GM19438 (cell line): ENCODE data around the gene DRD1.
"Not testable (repeated sequence)": the region's sequence is repeated elsewhere in the genome, so short reads cannot be mapped to it uniquely, and the experiment has no call there.

Experiments used
- ATAC-seq: cut with Tn5 transposase; IDR thresholded peaks from one replicate; pipeline ENCODE4 v1.9.1; 2021; ENCODE audit warnings: low read depth; ENCODE audit not compliant: unreplicated experiment

The DRD1 gene

DNA sequence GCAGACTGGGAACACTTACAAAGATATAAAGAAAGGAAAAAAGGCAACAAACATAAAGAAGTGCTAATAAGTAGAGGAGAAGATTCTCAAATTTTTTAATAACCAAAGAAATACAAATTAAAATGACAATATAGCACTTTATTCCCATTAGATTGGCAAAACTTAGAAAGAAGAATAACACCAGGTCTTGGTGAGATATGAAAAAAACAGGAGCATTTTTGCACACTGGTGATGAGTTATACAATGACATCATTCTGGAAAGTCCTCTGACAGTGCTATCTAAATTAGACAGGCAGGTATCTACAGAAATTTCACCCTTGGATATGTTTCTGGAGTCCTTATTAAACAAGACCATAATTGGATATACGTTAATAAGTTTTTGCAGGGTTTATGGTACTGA is 24.9 kb upstream of the DRD1 start:
- ATAC-seq: no peak

DNA sequence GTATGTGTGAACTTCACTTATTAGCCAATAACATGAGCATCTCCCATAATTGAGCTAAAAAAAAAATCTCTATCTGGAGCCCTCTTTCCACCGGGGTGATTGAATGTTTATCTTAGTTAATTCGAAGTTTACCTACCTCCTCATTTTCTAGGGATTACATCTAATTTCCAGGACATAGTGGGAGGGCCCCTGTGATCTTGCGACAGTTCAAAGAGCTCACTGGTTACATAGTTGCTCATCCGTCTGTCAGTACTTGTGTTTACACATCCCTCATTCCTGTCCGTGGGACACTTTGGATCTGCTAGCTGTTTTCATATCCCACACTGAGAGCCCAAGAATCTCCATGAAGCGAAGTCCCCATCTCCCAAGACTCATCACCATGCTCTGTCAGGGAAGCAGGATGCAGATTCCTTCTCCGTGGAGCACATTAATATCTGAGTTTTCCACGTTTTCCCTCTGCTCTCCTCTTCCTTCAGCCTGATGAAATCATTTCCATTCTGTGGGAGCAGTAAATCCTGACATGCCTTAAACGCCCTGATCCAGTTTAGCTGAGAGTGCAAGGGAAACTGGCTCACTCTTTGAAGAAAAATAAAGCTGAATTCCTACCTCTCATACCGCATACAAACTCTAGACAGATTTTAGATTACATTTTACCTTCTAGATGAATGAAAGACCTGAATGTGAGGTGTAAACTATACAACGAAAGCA is 24.2 kb upstream of the DRD1 start:
- ATAC-seq: no peak

DNA sequence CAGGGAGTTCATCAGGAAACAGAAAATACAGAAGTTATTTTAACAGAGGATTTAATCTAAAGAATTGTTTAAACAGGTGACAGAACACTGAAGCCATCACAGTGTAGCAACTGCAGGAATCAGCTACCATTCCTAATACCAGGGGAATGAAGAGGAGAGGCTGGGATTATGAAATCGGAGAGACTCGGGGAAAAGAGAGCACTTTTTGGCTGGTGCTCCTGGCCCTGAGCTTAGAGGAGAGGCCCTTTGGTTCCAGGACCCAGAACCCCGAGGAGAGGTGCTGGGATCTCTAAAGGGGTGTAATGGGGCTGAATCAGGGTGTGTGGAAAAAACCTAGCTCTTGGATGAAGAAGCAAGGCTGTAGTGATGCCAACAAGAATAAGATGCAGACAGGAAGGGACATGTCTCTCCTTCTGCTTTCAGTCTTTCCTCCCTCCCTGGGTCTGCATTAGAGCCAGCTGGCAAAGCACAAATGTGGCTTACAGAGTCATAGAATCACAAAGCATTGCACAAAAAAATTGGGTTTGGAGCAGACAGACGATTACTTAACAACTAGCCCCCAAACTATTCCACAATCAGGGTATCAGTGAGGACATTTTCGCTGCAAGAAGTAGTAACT is 22.8 kb upstream of the DRD1 start:
- ATAC-seq: no peak

DNA sequence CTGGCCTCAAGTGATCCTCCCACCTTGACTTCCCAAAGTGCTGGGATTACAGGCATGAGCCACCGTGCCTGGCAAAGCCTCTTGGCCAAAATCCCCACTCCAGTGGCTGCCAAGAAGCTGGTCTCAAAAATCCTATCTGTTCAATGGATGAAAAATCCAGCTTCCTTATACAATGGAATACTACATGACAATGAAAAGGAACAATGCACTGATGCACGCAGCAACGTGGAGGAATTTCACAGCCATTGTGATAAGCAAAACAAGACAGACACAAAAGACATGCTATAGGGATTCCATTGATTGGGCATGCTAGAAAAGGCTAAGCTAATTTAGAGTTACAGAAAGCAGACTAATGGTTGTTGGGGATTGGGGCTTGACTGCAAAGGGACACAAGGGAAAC is 21.3 kb upstream of the DRD1 start:
- ATAC-seq: no peak

DNA sequence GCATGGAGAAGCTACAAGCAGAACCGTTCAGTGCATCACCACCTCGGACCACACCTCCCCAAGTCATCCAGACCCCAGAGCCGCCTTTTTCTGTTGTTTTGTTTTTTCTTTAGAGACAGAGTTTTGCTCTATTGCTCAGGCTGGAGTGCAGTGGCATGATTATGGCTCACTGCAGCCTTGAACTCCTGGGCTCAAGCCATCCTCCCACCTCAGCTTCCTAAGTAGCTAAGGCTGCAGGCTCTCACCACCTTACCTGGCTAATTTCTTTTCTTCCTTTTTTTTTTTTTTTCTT is 20.9 kb upstream of the DRD1 start:
- ATAC-seq: no peak

DNA sequence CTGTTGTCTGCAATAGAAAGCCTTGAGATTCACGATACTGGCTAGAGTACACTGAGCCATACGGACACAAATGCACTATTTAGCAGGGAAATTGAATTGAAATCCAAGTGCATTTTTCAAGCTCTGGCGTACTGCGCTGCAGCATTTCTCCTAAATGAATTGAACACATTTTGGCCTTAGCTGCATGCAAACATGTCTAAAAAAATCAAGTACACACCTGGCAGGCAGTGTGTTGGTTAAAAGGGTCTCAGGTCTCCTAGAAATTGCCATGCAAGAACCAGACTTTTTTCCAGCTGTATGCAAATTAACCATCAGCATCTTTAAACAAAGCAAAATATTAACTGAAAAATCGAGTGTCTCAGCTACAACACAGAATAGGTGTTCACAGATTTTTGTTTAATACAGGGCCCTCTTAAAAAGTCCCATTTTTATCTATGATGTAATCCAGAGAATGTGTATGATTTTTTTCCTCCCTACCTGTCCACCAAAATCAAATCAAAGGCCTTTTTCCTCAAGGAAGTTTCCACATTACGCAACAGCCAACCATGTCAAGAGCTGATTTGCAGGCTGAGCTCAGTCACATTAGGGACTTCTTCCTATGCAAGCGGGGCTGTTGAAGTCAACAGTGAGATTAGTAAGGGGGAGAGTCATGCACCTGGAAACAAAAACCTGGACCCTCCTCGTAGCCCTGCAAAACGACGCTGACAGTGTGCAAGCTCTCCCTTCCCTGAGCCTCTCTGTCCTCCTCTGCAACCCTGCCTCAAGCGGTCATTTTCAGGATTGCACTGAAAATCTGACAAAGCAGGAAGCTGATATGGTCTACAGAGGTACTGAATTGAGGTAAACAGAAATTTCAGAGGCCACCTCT is 20.3 kb upstream of the DRD1 start:
- ATAC-seq: peak; percentile 97

DNA sequence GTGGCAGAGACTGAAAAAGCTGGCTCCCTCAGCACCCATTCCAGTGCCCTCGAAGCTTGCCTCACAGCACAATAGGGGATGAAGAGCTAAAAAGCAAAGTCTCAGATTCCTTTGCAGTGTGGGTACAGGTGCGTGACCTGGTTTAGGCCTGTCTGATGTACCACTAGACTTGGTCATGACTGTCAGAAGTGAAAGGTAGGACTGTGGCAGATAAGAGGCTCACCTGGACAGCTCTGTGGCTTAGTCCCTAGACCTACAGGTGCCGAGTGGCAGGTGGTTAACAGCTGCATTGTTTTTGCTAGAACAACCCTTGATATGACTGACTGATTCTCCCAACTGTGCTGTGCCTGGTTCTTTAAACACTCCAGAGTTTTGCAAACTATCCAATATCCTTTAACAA is 19.7 kb upstream of the DRD1 start:
- no peak for ATAC-seq

DNA sequence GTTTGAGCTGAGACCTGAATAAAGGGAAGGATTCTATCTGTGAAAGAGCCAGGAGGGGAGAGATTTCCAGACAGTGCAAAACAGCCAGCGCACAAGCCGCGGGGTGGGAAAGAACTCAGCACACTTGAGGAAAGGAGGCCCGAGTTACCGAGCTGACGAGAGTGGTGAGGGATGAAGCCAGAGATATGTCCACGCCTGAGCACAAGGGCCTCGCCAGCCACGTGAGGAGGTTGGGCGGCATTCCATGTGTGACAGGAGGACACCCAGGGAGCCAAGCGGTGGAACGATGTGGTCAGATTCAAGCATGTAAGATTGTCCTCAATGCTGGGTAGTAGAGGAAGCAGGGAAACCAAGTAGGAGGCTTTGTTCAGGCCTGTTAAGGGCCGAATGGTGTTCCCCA is 17.4 kb upstream of the DRD1 start:
- ATAC-seq: no peak

DNA sequence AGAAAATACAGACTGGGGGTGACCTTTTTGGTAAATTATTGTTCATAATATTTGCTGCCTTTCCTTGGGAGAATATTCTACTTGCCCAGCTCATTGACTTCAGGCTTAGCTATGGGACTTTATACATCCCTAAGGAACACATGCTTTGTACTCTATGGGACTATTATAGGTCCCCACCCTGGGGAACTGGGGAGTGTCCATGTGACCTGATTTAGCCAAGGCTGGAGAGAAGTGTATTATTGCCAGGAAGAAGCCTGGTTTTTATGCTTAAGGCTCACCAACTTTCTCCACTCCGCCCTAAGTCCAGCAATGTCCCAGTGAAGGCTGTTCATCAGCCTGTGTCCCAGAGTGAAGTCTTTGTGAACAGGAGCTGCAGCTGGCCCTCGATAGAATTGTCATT is 16.6 kb upstream of the DRD1 start:
- no peak for ATAC-seq

DNA sequence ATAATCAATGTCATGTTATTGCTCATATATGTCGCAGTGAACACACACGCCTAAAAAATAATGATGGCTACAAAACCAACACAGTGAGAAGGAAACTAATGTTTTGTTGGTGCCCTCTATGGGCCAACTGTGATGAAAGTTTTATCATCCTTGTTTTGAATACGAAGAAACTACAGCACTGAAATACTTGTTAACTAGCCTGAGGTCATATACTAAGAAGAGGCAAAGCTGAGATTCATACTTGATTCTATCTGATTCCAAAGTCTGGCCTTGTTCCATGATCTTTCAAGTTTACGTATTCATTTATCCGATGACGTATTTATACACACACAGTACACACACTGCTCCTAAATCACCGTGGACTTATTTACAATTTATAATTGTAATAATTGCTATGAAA is 16.1 kb upstream of the DRD1 start:
- no peak for ATAC-seq

DNA sequence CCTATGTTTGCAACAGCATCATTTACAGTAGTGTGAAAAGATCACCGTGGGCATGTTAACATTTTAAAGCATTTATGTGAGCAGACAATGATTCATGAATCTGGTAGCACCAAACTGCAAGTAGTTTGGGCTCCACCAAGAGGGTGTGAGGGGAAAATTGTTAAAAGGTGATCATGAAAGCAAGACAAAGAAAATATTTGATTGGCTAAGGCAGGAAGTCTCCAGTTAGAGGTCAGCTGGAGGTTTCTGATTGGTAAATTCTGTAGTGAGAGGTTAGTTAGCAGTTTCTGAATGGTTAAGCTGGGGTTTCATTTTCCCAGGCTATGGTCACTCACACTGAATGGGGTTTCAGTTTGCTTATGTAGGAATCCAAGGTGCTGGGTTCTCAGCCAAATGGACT is 13.5 kb upstream of the DRD1 start:
- peak; percentile 94 for ATAC-seq

DNA sequence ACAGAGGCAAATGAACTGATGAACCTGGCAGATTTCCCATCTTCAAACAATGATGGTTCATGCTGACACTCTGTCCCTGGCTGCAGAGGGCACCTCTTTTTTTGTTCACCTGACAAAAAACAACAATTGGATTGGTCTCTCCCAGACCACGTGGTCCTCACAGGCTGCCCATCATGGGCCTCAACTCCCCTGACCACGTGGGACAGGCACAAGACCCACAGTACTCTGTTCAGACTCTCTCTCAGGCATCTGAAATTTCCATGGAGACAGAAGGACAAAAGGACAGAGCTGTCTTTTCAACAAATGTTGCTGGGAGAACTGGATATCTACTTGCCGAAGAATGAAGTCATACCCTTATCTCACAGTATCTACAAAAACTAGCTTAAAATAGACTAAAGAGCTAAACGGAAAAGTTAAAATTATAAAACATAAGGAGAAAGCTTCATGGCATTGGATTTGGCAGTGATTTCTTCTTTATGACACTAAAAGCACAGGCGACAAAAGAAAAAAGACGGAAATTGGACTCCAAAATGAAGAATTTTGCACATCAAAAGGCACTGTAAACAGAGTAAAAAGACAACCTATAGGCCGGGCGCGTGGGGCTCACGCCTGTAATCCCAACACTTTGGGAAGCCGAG is 12.2 kb upstream of the DRD1 start:
- no peak for ATAC-seq

DNA sequence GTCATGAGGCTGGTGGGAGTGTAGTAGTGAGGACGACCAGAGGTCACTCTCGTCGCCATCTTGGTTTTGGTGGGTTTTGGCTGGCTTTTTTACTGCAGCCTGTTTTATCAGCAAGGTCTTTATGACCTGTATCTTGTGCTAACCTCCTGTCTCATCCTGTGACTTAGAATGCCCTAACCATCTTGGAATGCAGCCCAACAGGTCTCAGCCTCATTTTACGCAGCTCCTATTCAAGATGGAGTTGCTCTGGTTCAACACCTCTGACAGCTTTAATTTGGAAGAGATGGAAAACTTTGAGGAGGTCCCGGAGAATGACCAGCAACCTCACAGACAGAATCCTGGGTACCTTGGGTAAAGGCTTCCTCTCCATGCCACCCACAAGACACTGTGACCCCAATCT is 10.4 kb upstream of the DRD1 start:
- not testable (repeated sequence) for ATAC-seq

DNA sequence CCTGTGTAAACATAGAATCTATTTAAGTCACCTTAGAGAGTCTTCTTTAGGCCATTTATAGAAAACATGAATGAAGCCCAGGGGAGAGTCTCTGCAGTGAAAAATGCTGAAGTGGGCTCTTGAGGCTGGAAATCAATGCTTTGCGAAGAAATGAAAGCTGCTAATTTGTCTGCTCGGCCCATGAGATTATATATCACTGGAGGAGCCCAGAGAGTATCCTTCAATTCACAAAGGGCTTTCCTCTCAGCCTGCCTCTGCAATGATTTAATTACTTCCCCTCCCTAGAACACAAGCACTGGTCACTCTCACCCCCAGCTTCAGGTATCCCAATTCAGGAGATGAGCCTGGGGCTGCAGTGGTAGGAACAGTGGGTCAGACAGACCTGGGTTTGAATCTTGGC is 8.2 kb upstream of the DRD1 start:
- ATAC-seq: no peak

DNA sequence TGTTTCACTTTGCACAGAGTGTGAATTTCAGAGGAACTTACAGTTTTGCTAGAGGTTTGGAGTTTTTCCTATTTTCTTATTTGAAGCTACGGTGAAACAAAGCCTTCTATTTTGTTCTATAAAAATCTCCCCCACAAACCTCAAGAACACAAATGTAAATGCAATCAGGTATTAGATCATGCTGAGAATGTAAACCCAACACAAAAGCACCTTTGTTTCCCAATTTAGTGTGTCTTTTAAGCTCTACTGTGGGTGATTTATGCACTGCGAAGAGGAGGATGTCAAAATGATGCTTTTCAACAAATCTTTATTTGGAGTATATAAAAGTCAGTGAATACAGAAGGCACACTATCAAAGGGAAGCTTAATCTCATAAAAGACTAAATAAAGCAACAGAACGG is 4.3 kb upstream of the DRD1 start:
- no peak for ATAC-seq

DNA sequence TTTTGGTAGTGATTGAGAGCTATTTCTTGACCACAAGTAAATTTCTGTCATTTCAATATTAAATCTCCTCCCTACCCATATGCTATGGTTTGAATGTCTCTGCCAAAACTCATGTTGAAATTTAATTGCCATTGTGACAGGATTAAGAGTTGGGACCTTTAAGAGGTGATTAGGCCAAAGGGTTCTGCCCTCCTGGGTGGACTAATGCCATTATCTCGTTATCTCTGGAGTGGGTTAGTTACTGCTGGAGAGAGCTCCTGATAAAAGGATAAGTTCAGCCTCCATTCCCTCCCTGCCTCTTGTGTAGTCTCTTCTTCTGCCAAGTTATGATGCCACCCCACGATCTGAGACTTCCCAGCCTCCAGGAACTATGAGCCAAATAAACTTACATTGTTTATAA is 3.6 kb upstream of the DRD1 start:
- no peak for ATAC-seq

DNA sequence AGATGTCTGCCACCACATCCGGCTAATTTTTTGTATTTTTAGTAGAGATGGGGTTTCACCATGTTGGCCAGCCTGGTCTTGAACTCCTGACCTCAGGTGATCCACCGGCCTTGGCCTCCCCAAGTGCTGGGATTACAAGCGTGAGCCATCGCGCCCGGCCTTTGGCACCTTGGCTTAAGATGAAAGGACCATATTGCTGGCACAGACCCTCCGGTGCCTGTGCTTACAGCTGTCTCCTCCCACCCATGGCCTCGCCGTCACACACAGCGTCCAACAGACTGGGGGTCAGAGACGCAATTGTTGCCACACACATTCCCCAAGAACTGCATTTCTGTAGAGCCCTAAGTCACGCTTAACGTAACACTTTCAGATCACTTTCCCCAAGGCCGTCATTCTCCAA is 2.4 kb upstream of the DRD1 start:
- not testable (repeated sequence) for ATAC-seq

DNA sequence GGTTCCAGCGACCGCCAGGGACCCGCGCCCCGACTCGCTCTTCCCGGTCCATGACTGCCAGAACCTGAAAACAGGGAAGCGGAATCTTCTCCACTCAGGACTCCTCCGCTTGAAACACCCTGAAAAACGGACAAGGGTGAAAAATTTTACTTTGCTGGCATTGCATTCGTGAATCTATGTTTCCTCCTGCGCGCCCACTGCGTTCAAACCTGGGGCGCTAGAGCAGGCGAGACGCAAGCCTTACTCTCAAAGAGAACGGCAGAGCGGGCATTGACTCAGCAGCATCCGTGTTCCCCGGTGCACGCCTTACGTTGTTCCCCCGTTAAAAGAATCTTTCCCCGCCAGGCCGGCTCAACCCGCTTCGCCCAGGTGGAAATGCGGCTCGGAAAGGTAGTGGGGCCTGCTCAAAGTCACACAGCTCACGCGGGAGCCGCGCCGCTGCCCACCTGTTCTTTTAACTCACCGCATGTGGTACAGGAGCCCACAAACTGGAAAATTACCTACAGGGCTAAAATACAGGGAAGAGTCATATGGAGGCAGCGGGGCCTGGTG is 999 bp upstream of the DRD1 start:
- ATAC-seq: no peak

DNA sequence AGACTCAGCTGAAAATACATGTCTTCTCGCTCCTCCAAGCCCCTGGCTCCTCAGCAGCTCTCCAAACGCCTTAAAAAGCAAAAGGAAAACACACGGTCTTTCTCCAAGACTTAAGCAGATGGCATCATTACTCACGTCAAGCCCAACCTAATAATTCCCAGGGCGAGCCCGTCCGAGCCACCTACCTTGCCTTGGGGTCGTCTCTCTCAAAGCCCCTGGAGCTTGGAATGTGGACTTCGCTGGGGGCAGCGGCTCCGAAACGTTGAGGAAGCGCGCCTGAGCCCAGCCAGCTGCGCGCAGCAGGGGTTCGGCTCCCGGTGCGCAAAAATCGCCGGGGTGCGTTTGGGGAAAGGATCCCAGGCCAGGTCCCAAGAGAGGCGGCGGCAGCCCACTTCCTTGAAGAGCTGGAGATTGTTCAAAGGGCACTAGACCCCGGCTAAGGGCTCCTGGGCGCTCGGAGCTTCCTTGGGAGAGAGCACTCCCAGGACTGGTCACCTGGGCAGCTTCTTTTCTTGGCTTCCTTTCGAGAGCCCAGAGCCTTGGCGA is 395 bp downstream of the DRD1 start:
- no peak for ATAC-seq

DNA sequence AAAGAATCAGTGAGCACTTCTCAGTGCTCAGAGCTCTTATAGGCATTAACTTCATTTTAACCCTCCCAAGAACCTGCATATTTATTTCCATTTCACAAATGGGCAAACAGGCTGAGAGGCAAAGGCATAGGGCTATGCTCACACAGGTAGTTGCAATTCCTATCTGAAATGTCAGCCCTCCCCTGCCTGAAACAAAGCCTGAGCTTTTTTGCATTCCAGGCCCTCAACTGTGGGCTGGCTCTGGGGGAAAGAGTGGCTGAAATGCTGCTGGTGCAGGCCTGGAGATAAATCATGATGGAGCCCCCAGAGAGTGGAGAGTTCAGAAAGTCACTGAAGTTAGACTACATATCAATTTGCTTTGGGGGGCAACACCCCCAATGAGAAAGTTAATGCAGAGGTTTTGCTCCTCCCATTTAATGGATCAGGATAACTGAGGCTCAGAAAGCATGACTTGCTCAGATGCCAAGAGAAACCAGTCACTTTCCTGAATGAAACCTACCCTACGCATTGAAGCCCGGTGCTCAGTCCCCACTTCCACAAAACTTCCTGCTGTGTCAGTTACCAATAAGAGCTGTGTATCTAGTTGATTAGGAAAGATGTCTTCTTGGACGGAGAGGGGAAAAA is 5.6 kb downstream of the DRD1 start:
- ATAC-seq: no peak
